Embryonic facial prominence (tissue), 1 donor: Measurements from ENCODE around the gene CSNK2A3.

Experiments
- DNase-seq: peaks from one replicate; pipeline ENCODE4 v3.0.0-alpha.2; 2016; ENCODE audit errors: extremely low spot score

The CSNK2A3 gene

GRCh38 chr11:11338304-11338703 is 14.7 kb downstream of the CSNK2A3 start:
- DNase-seq, result no peak

GRCh38 chr11:11336664-11337063 is 16.4 kb downstream of the CSNK2A3 start:
- DNase-seq, result no peak

GRCh38 chr11:11335043-11335442 is 18.0 kb downstream of the CSNK2A3 start:
- no peak for DNase-seq

GRCh38 chr11:11334607-11335006 is 18.4 kb downstream of the CSNK2A3 start:
- DNase-seq, result no peak

- DNase-seq, result no peak
These were observed 20.8 kb downstream of the CSNK2A3 start for GRCh38 chr11:11332141-11332710.

- no peak for DNase-seq
These were observed 23.8 kb downstream of the CSNK2A3 start for GRCh38 chr11:11329062-11329806.

- no peak for DNase-seq
These were observed 29.0 kb downstream of the CSNK2A3 start for GRCh38 chr11:11324090-11324489.

- no peak for DNase-seq
These were observed 30.9 kb downstream of the CSNK2A3 start for GRCh38 chr11:11322101-11322500.

- no peak for DNase-seq
These were observed 32.2 kb downstream of the CSNK2A3 start for GRCh38 chr11:11320825-11321224.

GRCh38 chr11:11318961-11319360 is 34.1 kb downstream of the CSNK2A3 start:
- no peak for DNase-seq

- no peak for DNase-seq
These were observed 34.6 kb downstream of the CSNK2A3 start for GRCh38 chr11:11318461-11318860.

GRCh38 chr11:11316651-11317230 is 36.3 kb downstream of the CSNK2A3 start:
- no peak for DNase-seq

- no peak for DNase-seq
These were observed 39.0 kb downstream of the CSNK2A3 start for GRCh38 chr11:11313902-11314692.

- DNase-seq, result no peak
These were observed 39.6 kb downstream of the CSNK2A3 start for GRCh38 chr11:11313426-11313825.

- DNase-seq, result no peak
These were observed 40.3 kb downstream of the CSNK2A3 start for GRCh38 chr11:11312738-11313137.

GRCh38 chr11:11311169-11311568 is 41.9 kb downstream of the CSNK2A3 start:
- no peak for DNase-seq

- DNase-seq, result no peak
These were observed 43.1 kb downstream of the CSNK2A3 start for GRCh38 chr11:11309906-11310305.

- DNase-seq, result no peak
These were observed 44.8 kb downstream of the CSNK2A3 start for GRCh38 chr11:11308249-11308648.

GRCh38 chr11:11306855-11307254 is 46.2 kb downstream of the CSNK2A3 start:
- DNase-seq, result no peak

GRCh38 chr11:11304550-11304949 is 48.5 kb downstream of the CSNK2A3 start:
- no peak for DNase-seq

- DNase-seq, result no peak
These were observed 50.5 kb downstream of the CSNK2A3 start for GRCh38 chr11:11302565-11302964.
